GM19238 (cell line): ENCODE measurements around the gene AK8.
"Not testable (repeated sequence)": the region's sequence is repeated elsewhere in the genome, so short reads cannot be mapped to it uniquely, and the experiment has no call there.

ENCODE experiments used
- DNase-seq: peaks from one replicate; pipeline ENCODE4 v3.0.0; 2011; ENCODE audit warnings: low spot score; ENCODE audit not compliant: insufficient read length

Gene AK8

GRCh38 chr9:132774886-132775285 is 103.2 kb downstream of the AK8 start:
- DNase-seq: no peak

DNA sequence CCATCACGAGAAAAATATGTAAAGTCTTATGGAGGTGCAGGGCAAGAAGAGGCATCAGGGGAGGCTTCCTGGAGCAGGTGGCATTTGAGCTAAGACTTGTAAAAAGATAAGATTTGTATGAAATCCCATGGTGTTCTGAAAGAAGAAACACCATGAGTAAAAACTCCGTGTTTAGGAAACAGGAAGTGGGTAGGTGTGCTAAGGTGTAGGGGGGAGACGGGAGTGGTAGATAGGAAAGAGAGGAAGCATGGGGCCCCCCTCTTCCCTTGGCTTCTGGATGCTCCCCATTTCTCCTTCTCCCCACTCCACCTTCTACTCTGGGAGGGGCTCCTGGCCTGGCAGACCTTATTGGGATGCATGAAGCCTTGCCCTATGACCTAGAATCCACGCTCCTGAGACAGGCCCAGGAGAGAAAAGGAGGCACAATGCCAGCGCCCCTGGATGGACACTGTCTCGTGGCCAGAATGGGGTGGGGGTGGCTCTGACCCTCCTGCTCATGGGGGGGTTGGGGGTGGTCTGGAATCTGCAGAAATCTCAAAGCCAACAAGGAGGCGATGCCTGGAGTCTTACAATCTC is 104.2 kb downstream of the AK8 start:
- DNase-seq: no peak

GRCh38 chr9:132773093-132773492 is 105.0 kb downstream of the AK8 start:
- DNase-seq: no peak

- not testable (repeated sequence) for DNase-seq
Measured at GRCh38 chr9:132771752-132772151, 106.3 kb downstream of the AK8 start.

GRCh38 chr9:132770770-132771310 is 107.2 kb downstream of the AK8 start:
- DNase-seq: no peak

DNA sequence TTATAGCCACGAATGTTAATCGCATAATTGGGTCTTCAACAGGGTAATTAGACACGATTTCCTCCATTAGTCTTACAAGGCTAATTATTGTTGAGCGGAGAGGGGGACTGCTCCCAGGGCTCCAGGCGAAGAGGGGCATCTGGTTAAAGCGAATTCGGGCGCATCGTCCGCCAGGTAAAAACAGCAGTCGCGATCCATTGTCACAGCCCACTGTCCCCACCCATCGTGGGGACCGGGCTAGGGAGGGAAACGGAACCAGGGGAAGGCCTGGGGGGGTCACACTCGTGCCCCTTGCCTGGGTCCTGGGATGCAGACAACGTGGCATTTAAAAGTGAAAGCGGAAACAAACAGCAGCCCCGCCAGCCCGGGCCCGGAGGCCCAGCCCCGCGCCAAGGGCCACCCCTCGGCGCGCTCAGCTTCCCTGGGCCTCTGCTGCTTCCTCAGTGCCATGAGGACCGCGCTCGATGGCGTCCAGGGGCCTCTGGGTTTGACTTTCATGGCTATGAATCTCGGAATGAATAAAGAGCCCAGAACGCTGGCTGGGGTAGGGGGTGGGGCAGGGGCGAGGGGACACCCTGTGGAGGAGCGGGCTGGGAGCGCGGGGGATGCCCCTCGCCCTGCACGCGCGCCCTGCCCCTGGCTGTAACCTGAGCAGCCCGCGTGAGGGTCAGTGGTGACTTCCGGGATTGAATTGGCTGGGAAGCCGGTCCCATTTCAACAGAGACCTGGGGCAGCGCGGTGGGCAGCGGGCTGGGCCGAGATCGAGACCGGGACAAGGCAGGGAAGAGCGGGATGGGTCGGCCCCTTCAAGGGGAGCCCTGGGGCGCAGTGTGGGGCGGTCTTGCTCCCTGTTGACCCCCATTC is 107.9 kb downstream of the AK8 start:
- DNase-seq: peak; percentile 72

DNA sequence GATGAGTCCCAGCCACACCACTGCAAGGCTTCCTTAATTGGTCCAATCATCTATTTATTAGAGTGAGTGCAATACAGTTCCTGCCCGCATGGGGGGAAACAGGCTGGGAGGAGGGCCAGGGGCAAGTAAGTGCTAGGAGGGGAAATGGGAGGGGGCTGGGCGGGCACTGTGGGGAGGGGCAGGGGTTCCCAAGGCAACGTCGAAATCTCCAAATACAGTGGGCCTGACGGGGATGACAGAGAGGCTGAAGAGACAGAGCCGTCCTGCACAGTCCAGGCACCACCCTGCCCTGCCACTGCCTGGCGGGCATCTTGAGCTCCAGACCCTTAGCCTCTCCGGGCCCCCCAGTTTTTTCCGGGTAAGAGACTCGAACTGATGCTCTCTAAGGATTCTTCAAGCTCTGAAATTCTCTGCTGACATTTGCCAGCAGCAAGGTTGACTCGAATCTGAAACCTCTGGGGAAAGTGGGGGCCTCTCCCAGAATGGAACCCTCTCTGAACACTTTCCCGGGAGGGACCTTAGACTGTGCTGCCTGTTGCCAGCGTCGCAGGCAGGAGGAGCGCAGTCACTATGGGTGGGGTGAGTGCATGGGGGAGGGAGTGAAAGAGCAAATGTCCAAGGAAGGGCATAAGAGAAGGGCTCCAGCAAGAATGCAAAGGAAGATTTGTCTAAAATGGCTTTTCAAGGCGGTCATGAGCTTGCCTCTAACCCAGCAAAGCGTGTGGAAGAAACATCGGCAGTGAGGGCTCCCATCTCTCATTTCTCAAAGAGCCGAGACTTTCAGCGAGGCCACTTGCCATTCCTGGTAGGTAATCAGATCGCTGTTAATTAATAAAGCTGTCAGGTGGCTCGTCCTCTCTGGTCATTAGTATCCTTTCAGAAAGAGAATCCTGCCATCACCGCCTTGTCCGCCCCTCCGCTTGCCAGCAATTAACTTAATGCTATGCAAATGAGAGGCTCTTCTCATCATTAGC is 108.9 kb downstream of the AK8 start:
- DNase-seq: peak; percentile 60

DNA sequence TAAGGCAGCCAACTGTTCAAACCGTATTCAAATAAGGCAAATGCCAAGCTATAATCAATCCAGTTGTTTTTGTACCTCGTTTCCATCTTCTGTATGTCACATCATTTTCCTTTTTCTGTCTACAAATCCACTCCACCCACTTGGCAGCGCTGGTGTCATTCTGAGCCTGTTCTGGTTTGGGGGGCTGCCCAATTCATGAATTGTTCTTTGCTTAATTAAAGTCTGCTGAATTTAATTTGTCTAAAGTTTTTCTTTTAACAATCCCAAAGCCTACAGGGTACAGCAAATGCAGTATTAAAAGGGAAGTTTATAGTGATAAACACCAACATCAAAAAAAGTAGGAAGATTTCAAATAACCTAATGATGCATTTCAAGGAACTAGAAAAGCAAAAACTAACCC is 114.5 kb downstream of the AK8 start:
- DNase-seq: no peak

- DNase-seq: no peak
Measured at GRCh38 chr9:132762896-132763295, 115.2 kb downstream of the AK8 start.

GRCh38 chr9:132761602-132762001 is 116.5 kb downstream of the AK8 start:
- no peak for DNase-seq

GRCh38 chr9:132760057-132760456 is 118.0 kb downstream of the AK8 start:
- no peak for DNase-seq

DNA sequence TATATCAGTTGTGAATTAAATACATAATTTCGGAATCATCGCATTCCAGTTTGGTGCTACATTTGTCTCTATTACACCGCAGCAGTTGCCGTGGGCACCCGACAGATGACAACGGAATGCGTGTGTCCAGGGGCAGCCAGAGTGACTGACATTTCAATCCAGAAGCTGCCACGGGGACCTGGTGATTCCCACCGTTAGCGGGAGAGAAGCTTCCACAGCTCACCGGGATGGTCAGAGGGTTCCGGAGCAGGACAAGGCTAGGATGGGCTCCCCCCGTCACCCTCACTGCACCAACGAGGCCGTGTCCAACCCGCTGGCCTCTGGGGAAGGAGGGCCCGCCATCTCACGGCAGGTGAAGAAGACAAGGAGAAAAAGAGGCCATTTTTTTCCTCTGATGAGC is 121.1 kb downstream of the AK8 start:
- DNase-seq: no peak

GRCh38 chr9:132756214-132756845 is 121.8 kb downstream of the AK8 start:
- DNase-seq: no peak

- DNase-seq: no peak
Measured at GRCh38 chr9:132755096-132755495, 123.0 kb downstream of the AK8 start.

- no peak for DNase-seq
Measured at GRCh38 chr9:132754236-132754635, 123.8 kb downstream of the AK8 start.

- DNase-seq: no peak
Measured at GRCh38 chr9:132753593-132753880, 124.5 kb downstream of the AK8 start.

- no peak for DNase-seq
Measured at GRCh38 chr9:132752877-132753592, 125.0 kb downstream of the AK8 start.

DNA sequence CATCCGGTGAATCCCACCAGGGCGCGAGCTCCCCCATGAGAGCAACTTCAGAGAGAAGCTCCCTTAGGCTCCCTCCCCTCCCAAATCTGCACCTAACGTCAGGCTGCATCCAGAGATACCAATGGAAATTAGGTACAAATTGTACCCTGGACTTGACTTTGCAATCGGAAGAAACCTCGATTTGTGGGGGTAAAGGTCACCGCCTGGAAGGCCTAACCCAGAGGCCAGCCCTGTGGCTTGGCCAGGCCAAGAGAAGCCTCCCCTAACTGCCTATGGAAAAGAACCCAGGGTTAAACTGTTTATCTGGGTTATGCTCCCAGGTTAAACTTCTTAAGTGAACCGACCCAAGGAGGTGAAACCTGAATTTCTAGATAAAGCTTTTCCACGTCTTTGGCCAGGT is 127.4 kb downstream of the AK8 start:
- no peak for DNase-seq

- DNase-seq: no peak
Measured at GRCh38 chr9:132749306-132749705, 128.8 kb downstream of the AK8 start.

DNA sequence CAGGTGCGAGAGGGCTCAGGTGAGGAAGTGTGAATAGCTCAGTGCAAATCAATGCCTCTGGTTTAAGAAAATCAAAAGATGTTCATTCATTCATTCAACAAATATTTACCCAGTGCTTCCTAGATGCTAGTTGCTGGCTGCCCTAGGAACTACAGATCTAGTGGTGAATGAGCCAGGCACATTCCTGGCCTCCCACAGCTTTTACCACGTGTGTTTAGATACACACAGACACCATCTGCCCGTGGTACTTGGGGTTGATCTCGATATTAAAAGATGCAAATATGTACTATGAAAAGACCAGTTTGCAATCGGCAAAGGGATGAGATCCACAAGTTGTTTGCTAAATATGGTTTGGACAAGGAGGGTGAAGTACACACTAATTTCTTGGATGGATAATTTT is 129.6 kb downstream of the AK8 start:
- DNase-seq: no peak
